Measurements from ENCODE around the gene CBX2. TPM values are rescaled to one million over a fixed set of nuclear protein-coding genes. Genes with fewer than 3 reads are reported as not detected.

CBX2 gene
- total RNA-seq, 1 experiment from 2014 or later = 28.3 TPM

DNA sequence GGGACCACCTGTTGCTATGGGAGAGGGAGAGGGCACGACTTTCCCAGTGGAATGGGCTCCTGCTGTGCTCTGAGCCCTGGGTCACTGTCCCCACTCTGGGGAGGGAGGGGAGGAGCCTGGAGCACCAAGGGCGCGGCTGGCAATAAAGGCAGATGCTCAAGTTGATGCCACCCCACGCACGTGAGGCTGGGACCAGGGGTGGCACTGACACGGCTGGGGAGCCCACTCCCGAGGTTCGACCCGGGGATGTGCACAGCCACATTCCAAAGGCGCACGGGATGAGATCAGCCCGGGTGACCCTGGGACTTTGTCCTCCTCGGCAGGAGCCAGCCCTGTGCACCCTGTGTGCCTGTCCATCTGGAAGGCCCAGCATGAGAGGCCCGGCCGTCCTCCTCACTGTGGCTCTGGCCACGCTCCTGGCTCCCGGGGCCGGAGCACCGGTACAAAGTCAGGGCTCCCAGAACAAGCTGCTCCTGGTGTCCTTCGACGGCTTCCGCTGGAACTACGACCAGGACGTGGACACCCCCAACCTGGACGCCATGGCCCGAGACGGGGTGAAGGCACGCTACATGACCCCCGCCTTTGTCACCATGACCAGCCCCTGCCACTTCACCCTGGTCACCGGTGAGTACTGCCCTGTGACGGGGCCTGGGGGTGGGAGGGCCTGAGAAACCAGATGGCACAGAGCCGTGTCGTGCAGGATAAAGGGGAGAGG lies 47.0 kb upstream of the CBX2 start, which contains the start of gene ENPP7:
ENPP7 (plus strand) TSS at position 175 of the 715 bp plus-strand sequence; CDS start at position 372, 197 bp downstream.
- no TSS peak for BruUV-seq (replicated peaks)
- CTCF ChIA-PET = no interaction called here
- Histone ChIP-seq H3K9me3 (ENCODE audit: control insufficient read depth in 1 of 2, insufficient read depth in 1 of 2, low read depth in 1 of 2, low read length in 2 of 2) (no peaks in the 10 kb centered on the region), H3K4me3 (replicated peaks in 1 of 2; ENCODE audit: low read depth in 1 of 2, low read length in 2 of 2) (no peak within 1 kb of the TSS), H3K36me3 (ENCODE audit: control insufficient read depth in 1 of 2, insufficient read depth in 2 of 2, low read length in 2 of 2) (no peaks in the 10 kb centered on the region), H3K27ac (ENCODE audit: low read depth, low read length) (no peak within 1 kb of the TSS), H3K27me3 (ENCODE audit: insufficient read depth, low read length) (no peaks in the 10 kb centered on the region), H3K79me2 (ENCODE audit: insufficient read depth, low read length) (no peaks in the 10 kb centered on the region), H3K9me2 (ENCODE audit: insufficient read depth) (no peaks in the 10 kb centered on the region), H3K9ac (ENCODE audit: low read length) (no peak within 1 kb of the TSS), H3K4me2 (ENCODE audit: low read length) (no peak within 1 kb of the TSS), H4K20me1 (ENCODE audit: insufficient read depth) (no peaks in the 10 kb centered on the region), H2AFZ (ENCODE audit: low read depth, low read length, poor library complexity, severe bottlenecking) (no peak within 1 kb of the TSS), H3K4me1 (ENCODE audit: control insufficient read depth in 1 of 2, insufficient read depth in 2 of 2, low read length in 2 of 2) (peaks cover 0 to 10% of the 10 kb centered on the region in 2 experiments; a peak in 1 of 4 replicates)
- intact Hi-C loops (cut with micrococcal nuclease) = no loop called here
- no peak for ATAC-seq
- RAD21 ChIA-PET (ENCODE audit: low non-redundant PET in 1 of 2, low total read pairs in 2 of 2, uncharacterized antibody in 2 of 2, unreplicated experiment in 2 of 2) = no interaction called here
- TF ChIP-seq, protein P1, sequence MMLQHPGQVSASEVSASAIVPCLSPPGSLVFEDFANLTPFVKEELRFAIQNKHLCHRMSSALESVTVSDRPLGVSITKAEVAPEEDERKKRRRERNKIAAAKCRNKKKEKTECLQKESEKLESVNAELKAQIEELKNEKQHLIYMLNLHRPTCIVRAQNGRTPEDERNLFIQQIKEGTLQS (IDR thresholded peaks at IDR 0.05) = no peak
- TF ChIP-seq, protein P2, sequence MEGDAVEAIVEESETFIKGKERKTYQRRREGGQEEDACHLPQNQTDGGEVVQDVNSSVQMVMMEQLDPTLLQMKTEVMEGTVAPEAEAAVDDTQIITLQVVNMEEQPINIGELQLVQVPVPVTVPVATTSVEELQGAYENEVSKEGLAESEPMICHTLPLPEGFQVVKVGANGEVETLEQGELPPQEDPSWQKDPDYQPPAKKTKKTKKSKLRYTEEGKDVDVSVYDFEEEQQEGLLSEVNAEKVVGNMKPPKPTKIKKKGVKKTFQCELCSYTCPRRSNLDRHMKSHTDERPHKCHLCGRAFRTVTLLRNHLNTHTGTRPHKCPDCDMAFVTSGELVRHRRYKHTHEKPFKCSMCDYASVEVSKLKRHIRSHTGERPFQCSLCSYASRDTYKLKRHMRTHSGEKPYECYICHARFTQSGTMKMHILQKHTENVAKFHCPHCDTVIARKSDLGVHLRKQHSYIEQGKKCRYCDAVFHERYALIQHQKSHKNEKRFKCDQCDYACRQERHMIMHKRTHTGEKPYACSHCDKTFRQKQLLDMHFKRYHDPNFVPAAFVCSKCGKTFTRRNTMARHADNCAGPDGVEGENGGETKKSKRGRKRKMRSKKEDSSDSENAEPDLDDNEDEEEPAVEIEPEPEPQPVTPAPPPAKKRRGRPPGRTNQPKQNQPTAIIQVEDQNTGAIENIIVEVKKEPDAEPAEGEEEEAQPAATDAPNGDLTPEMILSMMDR (IDR thresholded peaks at IDR 0.05 in 2 of 3, conservative IDR thresholded peaks at IDR 0.05 in 1 of 3; ENCODE audit: borderline replicate concordance in 1 of 3, insufficient read depth in 1 of 3, low read depth in 2 of 3, low read length in 2 of 3) = no peak
- TF ChIP-seq SRF (IDR thresholded peaks at IDR 0.05; ENCODE audit: low read depth) (no peak), SP1 (IDR thresholded peaks at IDR 0.05; ENCODE audit: low read depth) (no peak), JUND (IDR thresholded peaks at IDR 0.05) (no peak), POLR2AphosphoS5 (IDR thresholded peaks at IDR 0.05; ENCODE audit: low read depth, low read length) (no peak), ZFX (IDR thresholded peaks at IDR 0.05) (no peak), ZNF274 (IDR thresholded peaks at IDR 0.05; ENCODE audit: low read depth, low read length) (no peak), EGR1 (IDR thresholded peaks at IDR 0.05; ENCODE audit: low read depth) (no peak), POLR2A (IDR thresholded peaks at IDR 0.05; ENCODE audit: borderline replicate concordance, extremely low read depth, insufficient read depth, insufficient read length) (no peak), SIN3A (IDR thresholded peaks at IDR 0.05; ENCODE audit: low read depth) (no peak), CEBPB (IDR thresholded peaks at IDR 0.05; ENCODE audit: low read depth) (no peak), CBX3 (IDR thresholded peaks at IDR 0.05; ENCODE audit: low read depth) (no peak), RAD21 (IDR thresholded peaks at IDR 0.05; ENCODE audit: low read depth) (no peak), EZH2phosphoT487 (IDR thresholded peaks at IDR 0.05; ENCODE audit: borderline replicate concordance) (no peak)
- TF ChIP-seq, protein P3, sequence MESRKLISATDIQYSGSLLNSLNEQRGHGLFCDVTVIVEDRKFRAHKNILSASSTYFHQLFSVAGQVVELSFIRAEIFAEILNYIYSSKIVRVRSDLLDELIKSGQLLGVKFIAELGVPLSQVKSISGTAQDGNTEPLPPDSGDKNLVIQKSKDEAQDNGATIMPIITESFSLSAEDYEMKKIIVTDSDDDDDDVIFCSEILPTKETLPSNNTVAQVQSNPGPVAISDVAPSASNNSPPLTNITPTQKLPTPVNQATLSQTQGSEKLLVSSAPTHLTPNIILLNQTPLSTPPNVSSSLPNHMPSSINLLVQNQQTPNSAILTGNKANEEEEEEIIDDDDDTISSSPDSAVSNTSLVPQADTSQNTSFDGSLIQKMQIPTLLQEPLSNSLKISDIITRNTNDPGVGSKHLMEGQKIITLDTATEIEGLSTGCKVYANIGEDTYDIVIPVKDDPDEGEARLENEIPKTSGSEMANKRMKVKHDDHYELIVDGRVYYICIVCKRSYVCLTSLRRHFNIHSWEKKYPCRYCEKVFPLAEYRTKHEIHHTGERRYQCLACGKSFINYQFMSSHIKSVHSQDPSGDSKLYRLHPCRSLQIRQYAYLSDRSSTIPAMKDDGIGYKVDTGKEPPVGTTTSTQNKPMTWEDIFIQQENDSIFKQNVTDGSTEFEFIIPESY (IDR thresholded peaks at IDR 0.05; ENCODE audit: extremely low read depth, insufficient replicate concordance, low read length) = no peak
- TF ChIP-seq, protein P4, sequence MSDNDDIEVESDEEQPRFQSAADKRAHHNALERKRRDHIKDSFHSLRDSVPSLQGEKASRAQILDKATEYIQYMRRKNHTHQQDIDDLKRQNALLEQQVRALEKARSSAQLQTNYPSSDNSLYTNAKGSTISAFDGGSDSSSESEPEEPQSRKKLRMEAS (IDR thresholded peaks at IDR 0.05) = no peak
- POLR2A ChIA-PET = no interaction called here
- DNase-seq (ENCODE audit: low read depth, low spot score) = no peak
